ENCODE results near the gene WSCD2.

The WSCD2 gene

DNA sequence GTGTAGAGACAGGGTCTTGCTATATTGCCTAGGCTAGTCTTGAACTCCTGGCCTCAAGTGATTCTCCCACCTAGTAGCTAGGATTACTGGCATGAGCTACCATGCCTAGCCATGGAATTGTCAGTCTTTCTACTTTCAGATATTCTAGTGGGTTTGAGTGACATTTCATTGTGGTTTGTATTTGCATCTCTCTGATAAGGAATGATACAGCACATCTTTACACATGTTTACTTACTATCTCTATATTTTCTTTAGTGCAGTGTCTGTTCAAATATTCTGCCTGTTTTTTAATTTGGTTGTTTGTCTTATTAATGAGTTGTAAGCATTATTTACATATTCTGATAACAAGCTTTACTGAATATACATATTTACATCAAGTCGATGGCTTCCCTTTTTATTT, 136.4 kb downstream of the WSCD2 start:
- DNase-seq (ENCODE audit: low spot score), result no peak

DNA sequence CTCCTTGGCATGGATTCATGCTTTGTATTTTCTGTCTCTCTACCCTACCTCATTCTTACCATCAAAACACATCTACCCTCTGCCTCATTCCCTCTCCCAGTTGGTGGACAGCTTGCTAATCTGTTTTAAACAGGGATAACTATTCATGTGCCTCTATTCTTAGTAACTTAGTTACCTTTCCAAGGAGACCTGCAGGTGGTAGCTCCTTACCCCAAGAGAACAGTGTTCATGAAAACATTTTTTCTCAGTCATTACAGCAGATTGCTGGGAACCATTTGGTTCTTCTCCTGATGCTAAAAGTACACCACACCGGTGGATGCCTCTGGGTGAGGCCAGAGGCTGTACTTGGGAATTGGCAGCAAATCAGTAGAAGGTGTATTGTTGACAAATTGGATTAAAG, 137.0 kb downstream of the WSCD2 start:
- DNase-seq (ENCODE audit: low spot score), result no peak

DNA sequence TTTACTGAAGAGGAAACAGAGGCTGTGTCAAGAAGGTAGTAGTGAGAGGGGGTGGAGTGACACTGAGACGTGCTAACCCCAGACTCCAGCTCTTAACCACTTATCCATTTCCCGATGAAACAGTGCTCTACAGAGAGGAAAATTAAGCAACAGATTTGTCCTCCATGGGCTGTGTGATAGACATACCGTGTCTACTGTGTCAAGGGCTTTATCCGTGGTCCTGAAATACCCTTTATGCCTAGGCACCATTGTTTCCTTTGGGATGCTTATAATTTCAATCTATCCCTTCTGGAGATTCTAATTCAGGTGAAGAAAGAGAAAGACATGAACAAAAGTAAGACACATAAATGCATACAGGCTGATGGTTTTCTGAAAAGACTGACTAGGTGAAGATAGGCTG, 138.4 kb downstream of the WSCD2 start:
- no peak for DNase-seq (ENCODE audit: low spot score)

DNA sequence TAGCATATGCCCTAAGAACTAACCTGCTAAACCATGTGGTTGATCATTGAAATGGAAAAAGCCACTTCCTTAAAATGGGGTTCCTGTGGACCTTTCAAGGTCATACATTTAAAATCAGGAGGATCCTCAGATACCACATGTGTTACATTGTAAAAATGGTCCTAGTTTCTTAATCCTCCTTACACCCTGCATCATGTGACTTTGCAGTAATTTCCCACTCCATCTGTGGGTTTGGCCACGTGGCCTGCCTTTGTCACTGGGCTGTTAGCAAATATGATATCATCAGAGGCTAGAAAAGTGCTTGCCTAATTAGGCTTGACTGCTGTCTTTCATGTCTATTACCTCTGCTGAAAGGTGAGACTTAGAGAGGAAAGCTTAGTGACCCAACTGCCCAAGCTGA, 139.3 kb downstream of the WSCD2 start:
- DNase-seq (ENCODE audit: low spot score), result no peak

DNA sequence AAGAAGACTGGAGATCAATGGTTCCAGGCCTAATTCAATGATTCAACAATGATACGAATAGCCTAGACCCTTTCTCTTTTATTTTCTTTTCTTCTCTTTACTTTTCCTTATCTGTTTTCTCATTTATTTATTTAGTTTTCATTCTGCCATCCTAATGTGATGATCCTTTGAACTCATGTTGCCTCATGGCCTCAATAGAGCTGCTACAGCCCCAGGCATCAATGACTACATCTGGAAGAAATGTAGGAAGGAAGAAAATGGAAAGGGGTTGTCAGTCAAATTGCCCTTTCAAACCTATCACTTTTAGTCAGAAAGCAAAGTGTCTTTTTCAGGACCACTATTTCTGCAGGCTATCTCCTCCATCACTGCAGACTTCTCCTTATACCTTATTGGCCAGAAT, 140.1 kb downstream of the WSCD2 start:
- DNase-seq (ENCODE audit: low spot score), result no peak

DNA sequence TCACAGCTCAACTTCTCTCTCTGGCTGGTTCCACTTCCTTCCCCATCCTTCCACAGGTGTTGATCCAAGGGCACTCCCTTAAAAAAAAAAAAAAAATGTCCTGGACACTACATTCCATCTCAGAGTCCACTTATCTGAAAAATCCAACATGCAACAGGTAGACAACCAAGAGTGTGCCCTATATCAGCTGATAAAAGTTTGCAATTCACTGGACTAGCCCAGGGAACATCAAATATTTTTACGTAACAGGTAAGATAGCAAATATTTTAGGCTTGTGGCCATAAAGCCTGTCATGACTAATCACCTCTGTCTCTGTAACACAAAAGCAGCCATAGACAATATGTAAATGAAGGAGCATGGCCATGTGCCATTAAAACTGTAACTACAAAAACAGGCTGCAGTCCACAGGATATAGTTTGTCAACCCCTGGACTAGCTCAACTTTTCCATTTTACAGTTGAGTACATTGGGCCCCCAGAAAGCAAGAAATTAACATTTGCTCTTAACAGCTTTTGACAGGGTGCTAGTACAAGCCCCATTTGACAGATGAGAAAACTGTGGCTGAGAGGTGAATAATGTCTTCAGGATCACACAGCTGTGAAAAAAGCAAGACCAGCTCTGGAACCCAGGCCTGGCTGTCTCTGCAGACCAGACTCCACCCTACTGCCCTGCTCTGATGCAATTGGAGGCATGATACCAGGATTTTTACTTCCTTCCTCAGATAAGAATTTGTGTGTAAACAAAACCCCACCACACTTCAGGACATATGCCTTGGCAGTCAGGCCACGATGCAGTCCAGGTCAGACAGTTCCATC, 141.2 kb downstream of the WSCD2 start:
- no peak for DNase-seq (ENCODE audit: low spot score)

DNA sequence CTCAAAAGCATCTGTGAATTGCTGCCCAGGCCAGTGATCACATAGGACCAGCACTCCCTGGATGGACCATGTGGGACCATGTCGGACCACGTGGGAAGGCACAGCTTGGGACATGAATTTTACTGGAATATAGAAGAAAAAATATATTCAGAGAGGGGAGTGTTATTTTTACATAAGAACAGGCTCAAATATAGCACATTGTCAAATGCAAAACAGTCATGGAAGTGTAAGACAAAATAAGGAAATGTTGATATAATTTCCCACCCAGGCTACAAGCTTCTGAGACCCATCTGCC, 141.7 kb downstream of the WSCD2 start:
- no peak for DNase-seq (ENCODE audit: low spot score)

DNA sequence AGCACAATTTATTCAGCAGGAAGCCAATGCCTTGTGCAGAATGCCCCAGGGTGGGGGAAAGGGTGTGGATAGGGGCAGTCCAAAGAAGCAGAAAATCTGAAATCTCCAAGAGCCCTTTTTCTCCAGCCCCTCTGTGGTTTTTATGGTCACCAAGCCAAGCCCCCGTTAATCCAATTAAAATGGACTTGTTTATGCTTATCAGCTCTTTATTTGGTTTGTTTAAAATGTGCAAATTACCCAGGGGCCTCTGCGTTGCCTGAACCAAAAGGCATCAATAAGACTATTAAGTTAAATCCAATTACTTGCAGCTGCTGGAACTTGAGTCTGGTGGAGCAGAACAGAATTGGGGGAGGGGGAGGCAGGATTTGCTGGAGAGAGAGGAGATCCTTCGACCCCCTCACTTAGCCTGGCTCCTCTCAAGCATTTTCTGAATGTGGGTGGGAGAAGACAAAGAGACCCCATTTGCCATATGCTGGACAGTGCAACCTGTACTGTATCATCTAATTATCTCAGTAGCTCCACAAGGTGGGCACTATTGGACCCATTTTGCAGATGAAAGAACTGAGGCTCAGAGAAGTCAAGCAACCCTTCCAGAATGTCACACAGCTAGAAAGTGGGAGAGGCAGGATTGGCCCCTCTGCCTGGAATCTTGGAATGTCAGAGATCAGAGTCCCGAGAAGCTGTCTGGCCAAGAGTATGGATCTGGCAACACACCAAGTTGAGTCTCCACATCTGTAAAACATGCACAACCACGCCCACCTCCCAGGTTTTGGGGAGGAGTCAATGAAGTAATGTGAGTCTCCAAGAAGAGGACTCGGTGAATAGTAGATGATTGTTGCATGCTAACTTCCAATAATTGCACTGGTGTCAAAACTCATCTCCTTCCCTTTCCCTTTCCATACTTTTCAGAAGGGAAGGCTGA, 143.1 kb downstream of the WSCD2 start:
- peak; percentile 52 for DNase-seq (ENCODE audit: low spot score)

DNA sequence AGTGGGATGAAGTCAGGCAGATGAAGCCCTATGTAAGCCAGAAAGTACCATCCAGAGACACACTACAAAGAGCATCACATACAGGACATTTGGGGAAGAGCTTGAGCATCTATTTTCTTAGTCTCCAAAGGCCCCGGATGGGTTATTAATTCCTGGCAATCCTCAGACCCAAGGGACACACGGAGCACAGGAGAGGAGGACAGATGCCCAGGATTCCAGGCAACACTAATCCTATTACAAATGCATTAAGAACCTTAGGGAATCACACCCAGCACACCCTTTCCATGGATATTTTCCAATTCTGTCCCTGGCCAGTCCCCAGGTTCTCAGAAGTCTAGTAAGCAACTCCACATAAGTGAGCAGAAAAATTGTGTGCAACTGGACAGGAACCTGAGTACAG, 144.1 kb downstream of the WSCD2 start:
- peak; percentile 45 for DNase-seq (ENCODE audit: low spot score)

DNA sequence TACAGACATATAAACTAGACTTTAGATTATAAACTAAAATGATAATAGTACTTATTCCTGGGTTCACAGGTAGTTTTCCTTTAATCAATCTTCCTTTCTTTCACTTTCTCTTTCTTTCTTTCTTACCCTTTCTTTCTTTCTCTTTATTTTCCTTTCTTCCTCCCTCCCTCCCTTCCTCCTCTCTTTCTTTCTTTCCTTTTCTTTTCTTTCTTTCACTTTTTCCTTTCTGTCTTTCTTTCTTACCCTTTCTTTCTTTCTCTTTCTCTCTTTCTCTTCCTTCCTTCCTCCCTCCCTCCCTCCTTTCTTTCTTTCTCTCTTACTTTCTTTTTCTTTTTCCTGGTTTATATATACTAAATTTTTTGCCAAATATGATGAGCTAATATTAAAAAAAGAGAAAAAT, 148.5 kb downstream of the WSCD2 start:
- DNase-seq (ENCODE audit: low spot score), result no peak

DNA sequence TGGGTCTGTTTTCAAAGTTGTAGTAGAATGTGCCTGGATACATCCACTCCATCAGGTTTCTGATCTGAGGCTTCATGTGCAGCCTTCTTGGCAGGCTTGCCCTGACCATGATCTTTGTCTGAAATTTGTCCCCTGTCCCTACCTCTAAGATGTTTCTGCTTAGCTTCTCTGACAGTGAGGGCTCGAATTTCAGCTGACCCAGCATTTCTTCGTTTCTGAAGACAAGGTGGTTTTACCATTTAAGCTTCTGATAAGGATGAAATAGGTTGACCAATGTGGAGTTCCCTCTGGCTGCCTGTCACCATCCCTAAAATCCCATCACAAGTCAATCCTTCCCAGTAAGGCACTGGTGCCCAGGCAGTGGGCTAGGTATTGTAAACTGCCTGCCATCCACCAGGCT, 153.1 kb downstream of the WSCD2 start:
- DNase-seq (ENCODE audit: low spot score), result no peak

DNA sequence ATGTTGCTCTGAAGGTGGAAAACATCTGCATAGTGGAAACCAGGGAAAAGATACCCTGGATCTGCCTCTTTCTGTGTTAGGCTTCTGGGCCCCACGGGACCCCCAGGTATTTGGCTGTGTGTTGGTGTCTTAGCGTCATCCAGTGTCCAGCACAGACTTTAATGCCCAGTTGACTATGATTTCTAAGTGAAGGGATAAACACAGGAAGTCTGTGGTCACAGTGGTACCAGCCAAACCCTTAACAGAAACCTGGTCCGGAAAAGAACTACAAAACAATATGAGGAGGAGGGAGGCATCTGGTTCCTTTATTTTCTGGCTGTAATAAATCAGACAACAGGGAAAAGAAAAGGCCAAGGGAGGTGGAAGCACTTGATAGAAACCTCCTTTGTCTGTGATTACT, 153.6 kb downstream of the WSCD2 start:
- no peak for DNase-seq (ENCODE audit: low spot score)

DNA sequence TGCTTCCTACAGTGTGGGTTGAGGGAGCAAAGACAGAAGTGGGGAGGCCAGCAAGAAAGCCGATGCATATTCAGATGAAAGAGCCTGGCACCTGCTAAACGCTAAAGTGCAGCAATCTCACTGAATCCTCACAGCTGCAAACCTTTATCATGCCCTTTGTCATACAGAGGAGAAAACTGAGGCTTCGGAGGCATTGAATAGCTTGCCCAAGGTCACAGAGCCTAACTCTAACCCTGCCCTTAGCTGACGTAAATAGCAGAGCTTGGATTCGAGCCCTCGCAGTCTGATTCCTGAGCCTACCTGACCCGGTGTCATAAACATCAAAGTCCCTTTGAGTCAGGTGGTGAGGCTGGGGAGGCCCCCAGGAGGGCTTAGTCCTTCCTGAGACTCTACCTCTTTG, 155.1 kb downstream of the WSCD2 start:
- no peak for DNase-seq (ENCODE audit: low spot score)

DNA sequence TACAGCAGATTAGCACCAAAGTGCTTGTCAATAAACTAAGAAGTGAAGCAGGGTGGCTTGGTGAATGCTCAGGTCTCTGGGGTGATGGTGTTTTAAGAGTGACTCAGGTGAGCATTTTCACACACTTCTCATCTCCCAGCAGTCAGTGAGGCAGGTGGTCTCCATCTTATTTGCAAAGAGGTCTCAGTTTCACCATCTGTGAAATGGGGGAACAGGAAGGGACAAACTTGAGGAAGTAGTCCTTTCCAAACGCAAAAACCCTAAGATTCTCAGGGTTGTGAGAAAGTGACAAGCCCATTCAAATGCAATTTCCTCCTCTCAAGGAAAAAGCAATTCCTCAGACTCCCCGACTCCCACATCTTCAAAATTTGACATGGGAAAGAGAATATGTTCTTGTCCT, 155.9 kb downstream of the WSCD2 start:
- DNase-seq (ENCODE audit: low spot score), result no peak

DNA sequence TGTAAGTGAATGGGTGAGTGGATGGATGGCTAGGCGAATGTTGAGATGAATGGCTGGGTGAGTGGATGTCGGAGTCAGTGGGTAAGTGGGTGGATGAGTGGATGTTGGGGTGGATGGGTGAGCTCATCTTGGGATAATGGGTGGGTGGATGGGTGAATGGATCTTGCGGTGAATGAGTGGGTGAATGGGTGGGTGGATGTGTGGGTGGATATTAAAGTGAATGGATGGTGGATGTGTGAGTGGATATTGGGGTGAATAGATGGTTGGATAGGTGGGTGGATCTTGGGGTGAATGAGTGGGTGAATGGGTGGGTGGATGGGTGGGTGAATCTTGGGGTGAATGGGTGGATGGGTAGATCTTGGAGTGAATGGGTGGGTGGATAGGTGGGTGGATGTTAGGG, 158.1 kb downstream of the WSCD2 start:
- no peak for DNase-seq (ENCODE audit: low spot score)

DNA sequence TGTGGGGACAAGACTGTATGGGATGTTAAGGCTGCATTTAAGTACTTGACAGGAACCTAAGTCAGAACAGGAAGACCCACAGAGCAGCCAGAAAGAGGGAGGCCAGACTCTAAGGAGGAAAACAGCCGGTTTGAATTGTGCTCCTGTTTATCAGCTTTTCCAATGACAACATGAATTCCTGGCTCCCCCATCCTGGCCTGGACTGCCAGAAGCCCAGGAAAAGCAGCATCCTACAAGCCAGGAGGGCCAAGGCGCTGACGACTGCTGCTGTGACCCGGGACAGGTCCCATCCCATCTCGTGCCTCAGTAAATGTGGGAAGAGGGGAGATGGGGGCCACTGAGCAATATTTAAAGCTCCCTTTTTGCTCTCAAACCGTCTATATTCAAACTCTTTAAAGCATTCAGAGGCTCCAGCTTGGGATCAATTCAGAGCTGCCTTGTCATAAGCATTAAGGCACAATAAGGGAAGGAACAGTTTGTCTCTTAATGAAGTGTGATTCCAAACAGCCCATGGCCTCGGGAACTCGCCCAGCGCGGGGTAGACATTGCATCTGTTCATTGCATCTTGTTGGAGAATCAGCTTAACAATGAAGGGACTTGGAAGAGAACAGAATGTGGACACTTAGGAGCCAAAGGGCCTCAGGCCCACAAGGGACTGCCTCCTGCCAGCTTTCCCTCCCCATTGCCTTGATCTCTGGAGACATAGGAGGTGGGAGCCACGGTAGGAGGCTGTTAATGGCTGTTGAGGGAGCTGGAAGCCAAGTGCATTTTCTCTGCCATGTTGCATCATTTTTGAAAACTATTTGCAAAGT, 160.5 kb downstream of the WSCD2 start:
- no peak for DNase-seq (ENCODE audit: low spot score)

DNA sequence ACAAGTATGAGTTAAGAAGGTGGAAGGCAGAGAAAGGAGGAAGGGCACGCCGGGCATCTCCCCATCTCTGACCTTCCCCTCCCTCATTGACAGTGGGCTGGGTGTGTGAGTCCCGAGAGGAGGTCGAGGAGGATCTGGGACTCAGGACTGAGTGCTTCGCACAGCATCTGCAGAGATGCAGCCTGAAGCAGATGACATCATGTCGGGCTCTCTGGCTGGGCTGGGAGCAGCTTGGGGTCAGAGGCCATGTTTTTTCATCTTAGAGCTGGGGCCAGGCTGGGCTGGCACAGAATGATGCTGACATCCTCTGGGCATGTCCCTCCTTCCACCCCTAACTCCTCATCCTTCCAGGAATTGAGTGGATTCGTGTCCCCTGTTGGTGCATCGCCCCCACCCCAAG, 166.6 kb downstream of the WSCD2 start:
- DNase-seq (ENCODE audit: low spot score), result no peak

DNA sequence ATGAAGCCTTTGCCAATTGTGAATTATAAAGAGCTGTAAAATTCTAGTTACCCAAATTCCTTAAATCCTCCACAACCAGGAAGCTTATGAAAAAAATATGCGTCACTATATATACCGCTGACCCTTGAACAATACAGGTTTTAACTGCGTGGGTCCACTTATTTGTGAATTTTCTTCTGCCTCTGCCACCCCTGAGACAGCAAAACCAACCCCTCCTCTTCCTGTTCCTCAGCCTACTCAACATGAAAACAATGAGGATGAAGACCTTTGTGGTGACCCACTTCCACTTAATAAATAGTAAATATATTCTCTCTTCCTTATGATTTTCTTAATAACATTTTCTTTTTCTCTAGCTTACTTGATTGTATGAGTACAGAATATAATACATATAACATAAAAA, 167.9 kb downstream of the WSCD2 start:
- no peak for DNase-seq (ENCODE audit: low spot score)

DNA sequence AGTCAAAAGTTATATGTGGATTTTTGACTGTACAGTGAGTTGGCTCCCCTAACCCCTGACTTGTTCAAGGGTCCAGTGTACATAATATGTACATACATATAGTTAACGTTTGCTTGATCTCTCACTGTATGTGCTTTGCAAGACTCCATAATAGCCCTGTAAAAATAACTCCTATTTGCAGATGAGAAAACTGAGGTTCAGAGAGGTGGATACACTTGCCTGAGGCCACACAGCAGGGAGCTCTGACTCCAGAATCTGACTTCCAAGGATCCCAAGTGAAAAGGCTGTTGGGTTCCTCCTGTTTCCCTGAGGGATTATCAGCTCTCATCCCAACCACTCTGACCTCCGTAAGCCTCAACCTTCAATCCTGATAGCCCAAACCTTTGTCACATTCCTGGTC, 168.3 kb downstream of the WSCD2 start:
- no peak for DNase-seq (ENCODE audit: low spot score)

DNA sequence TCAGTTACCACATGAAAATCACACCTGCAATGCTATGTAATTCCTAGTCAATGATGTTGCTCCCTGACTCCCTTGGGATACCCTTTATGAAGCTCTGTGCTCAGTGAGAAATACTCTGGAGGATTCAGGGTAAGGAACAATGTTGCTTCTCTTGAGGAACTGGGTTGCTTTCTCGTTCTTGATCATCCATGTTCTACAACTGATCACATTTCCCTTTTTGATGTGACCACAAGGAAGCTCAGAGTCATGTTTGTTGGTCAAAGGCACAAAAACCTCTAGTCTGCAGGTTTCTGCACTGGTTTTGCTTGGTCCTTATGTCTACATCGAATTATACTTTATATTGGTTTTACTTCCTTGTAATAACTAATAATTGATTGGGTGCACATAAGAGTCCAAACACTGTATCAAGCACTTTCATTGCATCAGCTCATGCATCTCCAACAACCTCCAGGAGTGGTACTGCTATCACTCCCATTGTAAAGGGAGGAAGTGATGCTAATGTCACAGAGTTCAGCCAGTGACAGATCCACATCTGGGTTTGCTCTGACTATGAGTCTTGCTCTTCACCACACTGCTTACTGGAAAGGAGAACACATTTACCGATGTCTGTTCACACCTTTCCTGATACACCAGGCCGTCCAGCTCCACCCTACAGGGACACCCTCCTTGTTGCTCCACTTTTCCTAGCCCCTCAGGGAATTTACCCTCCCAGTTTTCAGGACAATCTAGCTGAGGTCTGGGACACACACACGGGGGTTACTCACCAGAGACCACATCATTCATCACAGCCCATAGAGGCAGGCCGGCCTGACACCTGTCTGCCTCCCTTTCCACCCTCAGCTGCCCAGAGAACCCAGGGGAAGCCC, 169.0 kb downstream of the WSCD2 start:
- DNase-seq (ENCODE audit: low spot score), result no peak

DNA sequence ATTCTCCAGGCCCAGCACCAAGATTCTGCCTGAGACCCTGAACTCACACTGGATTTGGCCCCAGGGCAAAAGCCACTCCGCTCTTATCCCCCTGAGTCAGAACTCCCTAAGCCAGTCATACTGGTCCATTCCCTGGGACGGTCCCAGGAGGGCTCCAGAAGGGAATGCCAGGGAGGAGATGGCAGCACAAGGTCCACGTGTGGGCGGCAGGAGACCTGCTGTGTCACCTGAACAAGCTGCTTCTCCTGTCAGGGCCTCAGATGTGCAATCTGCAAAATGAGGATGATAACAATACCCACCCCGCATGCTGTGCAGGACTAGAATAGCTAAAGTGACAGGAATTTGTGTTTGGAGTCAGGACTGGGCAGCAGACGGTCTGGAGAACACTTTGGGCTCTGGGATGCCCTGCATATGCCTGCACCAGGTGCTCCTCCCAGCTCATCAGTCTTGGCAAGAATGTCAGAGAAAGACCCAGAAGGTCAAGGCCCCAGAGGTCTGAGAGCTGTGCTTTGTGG, 169.7 kb downstream of the WSCD2 start:
- DNase-seq (ENCODE audit: low spot score), result no peak
